DOHH2 (cell line): Measurements from ENCODE around the gene FGFBP3.

Experiments
- H3F3A ChIP-seq: fragments of 200-600 bp; sonication (generic), shearing (Covaris generic); 2 replicates; pipeline ENCODE4 v1.6.0; 2016; ENCODE audit warnings: antibody characterized with exemption, mild to moderate bottlenecking; ENCODE audit not compliant: control insufficient read depth, insufficient read depth
- H3K27ac ChIP-seq: fragments of 200-600 bp; sonication (generic); 2 replicates; pipeline ENCODE4 v1.5.1; 2014; ENCODE audit warnings: low read depth, mild to moderate bottlenecking, low read length, moderate library complexity
- H3K27me3 ChIP-seq: fragments of 200-600 bp; sonication (generic); 2 replicates; pipeline ENCODE4 v1.6.1; 2014; ENCODE audit warnings: mild to moderate bottlenecking, low read length, mixed read lengths; ENCODE audit not compliant: control insufficient read depth
- H3K36me3 ChIP-seq: fragments of 200-600 bp; sonication (generic); 2 replicates; pipeline ENCODE4 v1.6.1; 2014; ENCODE audit warnings: mild to moderate bottlenecking, low read length, moderate library complexity, mixed read lengths; ENCODE audit not compliant: control insufficient read depth
- H3K4me1 ChIP-seq: fragments of 200-600 bp; sonication (generic); 2 replicates; pipeline ENCODE4 v1.6.1; 2014; ENCODE audit warnings: mild to moderate bottlenecking, low read length, mixed read lengths; ENCODE audit not compliant: control insufficient read depth
- H3K4me2 ChIP-seq: fragments of 200-600 bp; sonication (generic); 2 replicates; pipeline ENCODE4 v1.6.0; 2014; ENCODE audit warnings: mild to moderate bottlenecking, low read length, moderate library complexity
- H3K4me3 ChIP-seq: fragments of 200-600 bp; sonication (generic); 2 replicates; pipeline ENCODE4 v1.5.1; 2014; ENCODE audit warnings: mild to moderate bottlenecking, low read length, mixed read lengths
- H3K79me2 ChIP-seq: fragments of 200-600 bp; sonication (generic); 2 replicates; pipeline ENCODE4 v1.6.1; 2014; ENCODE audit warnings: mild to moderate bottlenecking, low read length, mixed read lengths; ENCODE audit not compliant: control insufficient read depth
- H3K9me2 ChIP-seq: fragments of 200-600 bp; sonication (generic); replicated peaks from 2 replicates; pipeline ENCODE4 v1.6.1; 2014; ENCODE audit warnings: mild to moderate bottlenecking, low read length, mixed read lengths; ENCODE audit not compliant: control insufficient read depth
- H3K9me3 ChIP-seq: fragments of 200-600 bp; sonication (generic); 2 replicates; pipeline ENCODE4 v1.6.1; 2014; ENCODE audit warnings: antibody characterized with exemption, low read length, mixed read lengths; ENCODE audit not compliant: control insufficient read depth, insufficient read depth
- H4K20me1 ChIP-seq: fragments of 200-600 bp; sonication (generic); 2 replicates; pipeline ENCODE4 v1.6.0; 2014; ENCODE audit warnings: low read depth, mild to moderate bottlenecking, antibody characterized with exemption, low read length, moderate library complexity; ENCODE audit not compliant: control insufficient read depth, insufficient read depth
- CTCF ChIP-seq: fragments of 200-600 bp; sonication (generic); IDR thresholded peaks from one replicate; pipeline ENCODE4 v1.5.1; 2014; ENCODE audit warnings: antibody characterized with exemption, mild to moderate bottlenecking, low read depth, low read length; ENCODE audit not compliant: poor library complexity, severe bottlenecking
- EZH2phosphoT487 ChIP-seq: fragments of 200-600 bp; sonication (generic); IDR thresholded peaks from 2 replicates; pipeline ENCODE4 v1.6.1; 2017; ENCODE audit warnings: borderline replicate concordance, mild to moderate bottlenecking, antibody characterized with exemption, low read length, moderate library complexity, mixed read lengths

FGFBP3 gene

GRCh38 chr10:91884536-91884935, 24.8 kb downstream of the FGFBP3 start:
- Histone ChIP-seq H3K4me3 (no peak overlapping the region), H3K9me3 (no peaks in the 10 kb centered on the region), H3K79me2 (no peaks in the 10 kb centered on the region), H4K20me1 (no peaks in the 10 kb centered on the region), H3K27ac (no peak overlapping the region), H3K9me2 (no peaks in the 10 kb centered on the region), H3K4me1 (peaks cover 12% of the 10 kb centered on the region), H3K4me2 (no peak overlapping the region), H3K36me3 (no peaks in the 10 kb centered on the region), H3F3A (no peaks in the 10 kb centered on the region), H3K27me3 (peaks cover 24% of the 10 kb centered on the region)
- no peak for TF ChIP-seq CTCF
- TF ChIP-seq EZH2phosphoT487: no peak

- Histone ChIP-seq H3K4me1 (peaks cover 12% of the 10 kb centered on the region), H3K79me2 (no peaks in the 10 kb centered on the region), H3K9me3 (no peaks in the 10 kb centered on the region), H3K9me2 (no peaks in the 10 kb centered on the region), H3K27ac (no peak overlapping the region), H3K4me2 (no peak overlapping the region), H4K20me1 (no peaks in the 10 kb centered on the region), H3K4me3 (no peak overlapping the region), H3F3A (no peaks in the 10 kb centered on the region), H3K27me3 (peaks cover 24% of the 10 kb centered on the region), H3K36me3 (no peaks in the 10 kb centered on the region)
- no peak for TF ChIP-seq CTCF
- TF ChIP-seq EZH2phosphoT487: no peak
These were observed 25.5 kb downstream of the FGFBP3 start for GRCh38 chr10:91883549-91884444.

GRCh38 chr10:91880310-91880709, 29.0 kb downstream of the FGFBP3 start:
- no peak overlapping the region for H3K4me2 ChIP-seq
- no peaks in the 10 kb centered on the region for H3K79me2 ChIP-seq
- no peaks in the 10 kb centered on the region for H3K9me3 ChIP-seq
- H3K27me3 ChIP-seq: peaks cover 11% of the 10 kb centered on the region
- no peaks in the 10 kb centered on the region for H3K36me3 ChIP-seq
- no peak for TF ChIP-seq CTCF
- TF ChIP-seq EZH2phosphoT487: no peak
- H3K4me1 ChIP-seq: no peaks in the 10 kb centered on the region
- no peak overlapping the region for H3K27ac ChIP-seq
- H4K20me1 ChIP-seq: no peaks in the 10 kb centered on the region
- no peaks in the 10 kb centered on the region for H3F3A ChIP-seq
- no peaks in the 10 kb centered on the region for H3K9me2 ChIP-seq
- no peak overlapping the region for H3K4me3 ChIP-seq
